DND-41 (cell line): ENCODE results near the gene CPLANE2.
A peak's percentile ranks its signal among the peaks of the same experiment; 100 is the strongest.

Source experiments
- ATAC-seq: fragments of 200-7000 bp; cut with Tn5 transposase; 3 replicates; pipeline ENCODE4 v1.9.1; 2021; ENCODE audit warnings: low read depth; ENCODE audit not compliant: insufficient read depth
- DNase-seq: peaks from one replicate; pipeline ENCODE4 v3.0.0-alpha.2; 2020
- H2AFZ ChIP-seq: 2 replicates; pipeline ENCODE4 v1.6.0; 2012; ENCODE audit warnings: low read depth, low read length
- H3K27ac ChIP-seq: 2 replicates; pipeline ENCODE4 v1.5.1; 2012; ENCODE audit warnings: low read length, inconsistent platforms
- H3K27me3 ChIP-seq: fragments of 200-600 bp; sonication (generic); 2 replicates; pipeline ENCODE4 v1.6.0; 2012; ENCODE audit warnings: low read length, mild to moderate bottlenecking, inconsistent platforms; ENCODE audit not compliant: insufficient read depth, poor library complexity
- H3K36me3 ChIP-seq: 2 replicates; pipeline ENCODE4 v1.5.1; 2012; ENCODE audit warnings: low read length, inconsistent platforms; ENCODE audit not compliant: insufficient read depth
- H3K4me1 ChIP-seq: 2 replicates; pipeline ENCODE4 v1.5.1; 2012; ENCODE audit warnings: mild to moderate bottlenecking, low read length; ENCODE audit not compliant: insufficient read depth
- H3K4me2 ChIP-seq: 2 replicates; pipeline ENCODE4 v1.6.0; 2012; ENCODE audit warnings: mild to moderate bottlenecking, moderate library complexity, low read length, inconsistent platforms; ENCODE audit not compliant: insufficient read depth
- H3K4me3 ChIP-seq, 2 experiments: fragments of 200-600 bp in 1 of 2; shearing (Covaris generic) in 1 of 2; 2 replicates each; pipeline ENCODE4 v1.5.1; 2012 to 2016; ENCODE audit warnings: inconsistent platforms in 2 of 2, low read length in 2 of 2, mild to moderate bottlenecking in 2 of 2, low read depth in 1 of 2, moderate library complexity in 1 of 2
- H3K79me2 ChIP-seq: 2 replicates; pipeline ENCODE4 v1.6.0; 2012; ENCODE audit warnings: low read length, inconsistent platforms; ENCODE audit not compliant: insufficient read depth
- H3K9ac ChIP-seq: 2 replicates; pipeline ENCODE4 v1.6.0; 2012; ENCODE audit warnings: low read depth, mild to moderate bottlenecking, inconsistent platforms, low read length, moderate library complexity
- H3K9me3 ChIP-seq: 2 replicates; pipeline ENCODE4 v1.5.1; 2012; ENCODE audit warnings: low read length, moderate library complexity, mild to moderate bottlenecking, inconsistent platforms; ENCODE audit not compliant: insufficient read depth, severe bottlenecking
- H4K20me1 ChIP-seq: 2 replicates; pipeline ENCODE4 v1.6.0; 2012; ENCODE audit warnings: low read length; ENCODE audit not compliant: insufficient read depth
- EZH2 ChIP-seq: IDR thresholded peaks from 3 replicates; pipeline ENCODE4 v1.6.1; 2012; ENCODE audit warnings: borderline replicate concordance, low read depth, mild to moderate bottlenecking, moderate library complexity, low read length, inconsistent platforms; ENCODE audit not compliant: severe bottlenecking
- TF ChIP-seq, protein P1 (sequence below): IDR thresholded peaks from 2 replicates; pipeline ENCODE4 v1.5.1; 2012; ENCODE audit warnings: borderline replicate concordance, low read length, moderate library complexity, mild to moderate bottlenecking; ENCODE audit not compliant: poor library complexity, severe bottlenecking; ENCODE audit errors: extremely low read depth

Gene CPLANE2

DNA sequence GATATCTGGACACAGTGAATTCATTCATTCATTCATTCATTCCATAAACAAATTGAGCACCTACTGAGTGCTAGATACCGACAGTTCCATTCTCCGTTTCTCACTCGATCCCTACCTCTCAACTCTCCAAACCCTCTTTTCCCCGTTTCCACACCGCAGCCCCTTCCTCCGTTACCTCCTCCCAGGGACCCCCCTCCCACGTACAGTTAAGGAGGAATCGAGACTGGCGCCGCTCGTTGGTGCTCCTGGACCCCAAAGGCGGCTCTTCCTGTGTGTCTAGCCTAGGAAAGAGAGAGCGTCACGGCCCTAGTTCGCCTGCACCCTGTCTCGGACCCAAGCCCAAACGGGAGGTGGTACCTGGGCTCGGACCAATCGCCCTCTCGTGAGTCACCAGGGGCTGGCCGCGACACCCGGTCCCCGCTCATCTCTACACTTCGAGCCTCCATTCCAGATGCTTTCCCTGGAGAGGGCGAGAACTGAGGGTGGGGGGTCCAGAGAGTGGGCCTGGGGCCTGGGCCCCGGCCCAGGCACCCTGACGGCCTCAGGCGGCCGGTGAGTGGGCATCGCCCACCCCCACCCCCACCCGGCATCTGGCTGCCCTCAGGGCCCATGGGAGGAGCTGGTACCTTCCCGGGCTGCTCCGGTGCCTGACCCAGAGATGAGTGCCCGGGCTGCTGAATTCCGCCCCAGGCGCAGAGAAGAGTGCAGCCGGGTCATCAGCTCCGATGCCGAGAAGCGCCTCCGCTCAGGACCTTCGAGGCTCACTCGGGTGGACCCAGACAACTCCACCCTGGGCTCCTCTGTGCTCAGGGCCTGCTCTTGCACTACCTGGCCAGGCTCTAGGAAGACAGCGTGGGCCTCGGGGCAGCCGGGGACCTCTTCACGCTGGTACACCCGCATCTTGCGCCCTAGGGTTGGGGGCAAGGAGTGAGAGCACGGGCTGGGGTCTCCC, 29.4 kb downstream of the CPLANE2 start:
- Histone ChIP-seq H3K4me3 (peak overlapping the region; percentile 32 to 55; a peak in 3 of 4 replicates), H3K27me3 (no peaks in the 10 kb centered on the region), H3K9ac (peak overlapping the region; percentile 62), H3K9me3 (no peaks in the 10 kb centered on the region), H4K20me1 (no peaks in the 10 kb centered on the region), H3K27ac (peak overlapping the region; percentile 68), H3K4me1 (peaks cover 24% of the 10 kb centered on the region), H2AFZ (peak overlapping the region; percentile 67), H3K36me3 (no peaks in the 10 kb centered on the region), H3K79me2 (no peaks in the 10 kb centered on the region), H3K4me2 (peak overlapping the region; percentile 85)
- TF ChIP-seq EZH2: no peak
- TF ChIP-seq, protein P1, sequence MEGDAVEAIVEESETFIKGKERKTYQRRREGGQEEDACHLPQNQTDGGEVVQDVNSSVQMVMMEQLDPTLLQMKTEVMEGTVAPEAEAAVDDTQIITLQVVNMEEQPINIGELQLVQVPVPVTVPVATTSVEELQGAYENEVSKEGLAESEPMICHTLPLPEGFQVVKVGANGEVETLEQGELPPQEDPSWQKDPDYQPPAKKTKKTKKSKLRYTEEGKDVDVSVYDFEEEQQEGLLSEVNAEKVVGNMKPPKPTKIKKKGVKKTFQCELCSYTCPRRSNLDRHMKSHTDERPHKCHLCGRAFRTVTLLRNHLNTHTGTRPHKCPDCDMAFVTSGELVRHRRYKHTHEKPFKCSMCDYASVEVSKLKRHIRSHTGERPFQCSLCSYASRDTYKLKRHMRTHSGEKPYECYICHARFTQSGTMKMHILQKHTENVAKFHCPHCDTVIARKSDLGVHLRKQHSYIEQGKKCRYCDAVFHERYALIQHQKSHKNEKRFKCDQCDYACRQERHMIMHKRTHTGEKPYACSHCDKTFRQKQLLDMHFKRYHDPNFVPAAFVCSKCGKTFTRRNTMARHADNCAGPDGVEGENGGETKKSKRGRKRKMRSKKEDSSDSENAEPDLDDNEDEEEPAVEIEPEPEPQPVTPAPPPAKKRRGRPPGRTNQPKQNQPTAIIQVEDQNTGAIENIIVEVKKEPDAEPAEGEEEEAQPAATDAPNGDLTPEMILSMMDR: no peak
- ATAC-seq (no peak), DNase-seq (no peak)

DNA sequence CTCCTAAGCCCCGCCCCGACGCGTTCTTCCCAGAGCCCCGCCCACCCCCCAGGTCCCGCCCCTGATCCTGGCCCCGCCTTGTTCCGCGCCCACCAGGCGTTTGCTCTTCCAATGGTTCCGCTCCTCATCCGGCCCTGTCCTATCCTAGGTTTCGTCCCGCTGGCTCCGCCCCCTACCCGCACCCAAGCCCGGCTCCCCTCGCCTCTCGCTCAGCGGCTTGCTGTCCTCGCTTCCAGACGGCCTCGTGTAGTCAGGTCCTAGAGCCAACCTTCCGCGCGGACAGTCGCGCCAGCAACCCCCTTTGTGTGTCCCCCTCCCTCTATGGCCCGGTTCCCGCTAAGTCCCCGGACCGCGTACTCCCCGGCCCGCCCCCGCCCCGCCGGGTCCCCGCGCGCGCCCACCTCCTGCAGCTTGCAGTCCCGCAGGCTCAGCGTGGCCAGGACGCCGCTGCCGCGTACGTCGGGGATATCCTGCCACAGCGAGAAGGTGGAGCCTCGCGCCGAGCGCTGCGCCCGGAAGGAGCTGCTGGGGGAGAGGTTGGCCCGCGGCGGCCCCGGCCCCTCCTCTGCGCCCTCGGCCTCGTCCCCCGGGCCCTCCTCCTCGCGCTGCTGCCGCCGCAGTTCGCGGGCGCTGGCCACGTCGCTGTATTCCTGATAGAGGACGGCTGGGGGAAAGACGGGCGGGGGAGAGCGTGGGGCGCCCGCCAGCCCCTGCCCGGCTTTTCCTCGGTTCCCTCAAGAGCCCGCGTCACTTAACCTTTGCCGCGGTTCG, 30.3 kb downstream of the CPLANE2 start:
- Histone ChIP-seq H3K4me1 (peaks cover 24% of the 10 kb centered on the region), H3K4me3 (peak overlapping the region; percentile 32 to 59; a peak in 3 of 4 replicates), H3K9ac (peak overlapping the region; percentile 63), H3K36me3 (no peaks in the 10 kb centered on the region), H3K4me2 (peak overlapping the region; percentile 85), H2AFZ (peak overlapping the region; percentile 67), H3K27me3 (no peaks in the 10 kb centered on the region), H4K20me1 (no peaks in the 10 kb centered on the region), H3K9me3 (no peaks in the 10 kb centered on the region), H3K79me2 (no peaks in the 10 kb centered on the region), H3K27ac (peak overlapping the region; percentile 68)
- TF ChIP-seq, protein P1: no peak
- peak; percentile 98 for DNase-seq
- peak; percentile 91 for ATAC-seq

DNA sequence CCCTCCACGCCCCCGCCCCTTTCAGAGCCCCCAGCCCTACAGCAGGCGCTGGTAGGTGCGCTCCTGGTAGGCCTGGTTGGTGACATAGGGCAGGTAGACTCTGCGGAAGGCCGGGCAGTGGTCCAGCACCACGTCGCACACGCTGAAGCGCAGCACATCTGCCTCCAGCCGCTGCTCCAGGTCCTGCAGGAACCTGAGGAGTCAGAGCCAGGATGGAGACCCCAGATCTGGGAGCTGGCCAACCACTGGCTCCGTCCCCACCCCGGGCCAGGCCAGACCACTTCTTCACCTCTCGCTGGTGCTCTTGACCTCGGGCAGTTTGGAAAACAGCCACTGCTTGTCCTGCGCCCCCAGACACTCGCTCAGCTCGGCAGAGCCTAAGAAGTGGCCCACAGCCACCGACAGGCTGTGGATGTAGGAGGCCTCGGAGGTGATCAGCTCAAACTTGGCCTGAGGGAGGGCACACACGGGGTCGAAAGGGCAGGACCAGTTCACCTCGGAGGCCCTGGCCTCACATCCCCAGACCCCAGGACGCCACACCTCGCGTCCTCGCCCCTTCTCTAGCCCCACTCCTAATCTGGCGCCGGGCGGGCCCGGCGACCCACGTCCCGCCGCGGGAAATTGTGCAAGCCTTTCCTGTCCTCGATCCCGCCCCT, 31.0 kb downstream of the CPLANE2 start:
- peak overlapping the region; percentile 16 to 59; a peak in 3 of 4 replicates for H3K4me3 ChIP-seq
- no peaks in the 10 kb centered on the region for H4K20me1 ChIP-seq
- H3K27me3 ChIP-seq: no peaks in the 10 kb centered on the region
- no peaks in the 10 kb centered on the region for H3K9me3 ChIP-seq
- H3K27ac ChIP-seq: peak overlapping the region; percentile 67
- H3K79me2 ChIP-seq: no peaks in the 10 kb centered on the region
- H3K36me3 ChIP-seq: no peaks in the 10 kb centered on the region; the same call in 1 of the 2 replicates
- ATAC-seq (peak; percentile 10; the same call in 2 of the 3 replicates), DNase-seq (no peak)
- H3K4me1 ChIP-seq: peaks cover 24% of the 10 kb centered on the region
- H3K4me2 ChIP-seq: peak overlapping the region; percentile 85
- TF ChIP-seq, protein P1: no peak
- no peak for TF ChIP-seq EZH2
- H3K9ac ChIP-seq: peak overlapping the region; percentile 63
- H2AFZ ChIP-seq: peak overlapping the region; percentile 65
